ENCODE results near the gene POLR2H.

The POLR2H gene

DNA sequence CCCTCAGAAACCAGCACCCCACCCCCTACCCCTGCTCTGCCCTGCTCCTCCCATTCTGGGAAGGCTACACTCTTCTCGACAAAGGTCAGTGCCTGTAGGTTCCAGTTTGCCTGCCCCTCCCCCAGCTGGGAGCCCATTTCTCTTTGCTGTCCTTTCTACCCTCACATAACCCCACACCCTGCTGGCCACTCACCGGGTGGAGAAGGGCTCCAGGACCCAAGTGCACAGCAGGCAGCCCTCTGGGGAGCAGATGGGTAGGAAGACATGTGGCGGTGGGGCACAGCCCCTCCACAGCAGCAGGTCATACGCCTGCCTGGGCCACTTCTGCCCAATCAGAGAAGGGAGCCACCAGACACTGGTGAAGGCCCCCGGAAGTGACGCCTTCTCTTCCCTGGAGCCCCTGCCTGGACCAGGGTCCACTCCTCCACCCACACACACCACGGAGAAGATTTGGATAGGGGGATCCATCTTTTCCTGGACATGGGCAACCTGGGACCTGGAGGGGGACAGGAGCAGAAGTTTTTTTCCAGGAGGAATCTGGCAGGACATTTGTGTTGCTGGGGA lies 16.5 kb downstream of the POLR2H start, which contains the start of gene THPO:
TSS of gene THPO (minus strand) at position 326 of the 564 bp plus-strand sequence. CDS start 1,948 bp downstream, outside the sequence.
- TF ChIP-seq, protein P1, sequence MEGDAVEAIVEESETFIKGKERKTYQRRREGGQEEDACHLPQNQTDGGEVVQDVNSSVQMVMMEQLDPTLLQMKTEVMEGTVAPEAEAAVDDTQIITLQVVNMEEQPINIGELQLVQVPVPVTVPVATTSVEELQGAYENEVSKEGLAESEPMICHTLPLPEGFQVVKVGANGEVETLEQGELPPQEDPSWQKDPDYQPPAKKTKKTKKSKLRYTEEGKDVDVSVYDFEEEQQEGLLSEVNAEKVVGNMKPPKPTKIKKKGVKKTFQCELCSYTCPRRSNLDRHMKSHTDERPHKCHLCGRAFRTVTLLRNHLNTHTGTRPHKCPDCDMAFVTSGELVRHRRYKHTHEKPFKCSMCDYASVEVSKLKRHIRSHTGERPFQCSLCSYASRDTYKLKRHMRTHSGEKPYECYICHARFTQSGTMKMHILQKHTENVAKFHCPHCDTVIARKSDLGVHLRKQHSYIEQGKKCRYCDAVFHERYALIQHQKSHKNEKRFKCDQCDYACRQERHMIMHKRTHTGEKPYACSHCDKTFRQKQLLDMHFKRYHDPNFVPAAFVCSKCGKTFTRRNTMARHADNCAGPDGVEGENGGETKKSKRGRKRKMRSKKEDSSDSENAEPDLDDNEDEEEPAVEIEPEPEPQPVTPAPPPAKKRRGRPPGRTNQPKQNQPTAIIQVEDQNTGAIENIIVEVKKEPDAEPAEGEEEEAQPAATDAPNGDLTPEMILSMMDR (conservative IDR thresholded peaks at IDR 0.05; ENCODE audit: control insufficient read depth, insufficient read depth, low read depth, low read length), result no peak
- DNase-seq (ENCODE audit: low read depth), result no peak
- H3K4me3 ChIP-seq (ENCODE audit: control insufficient read depth, low read depth, low read length), result no peak within 1 kb of the TSS

DNA sequence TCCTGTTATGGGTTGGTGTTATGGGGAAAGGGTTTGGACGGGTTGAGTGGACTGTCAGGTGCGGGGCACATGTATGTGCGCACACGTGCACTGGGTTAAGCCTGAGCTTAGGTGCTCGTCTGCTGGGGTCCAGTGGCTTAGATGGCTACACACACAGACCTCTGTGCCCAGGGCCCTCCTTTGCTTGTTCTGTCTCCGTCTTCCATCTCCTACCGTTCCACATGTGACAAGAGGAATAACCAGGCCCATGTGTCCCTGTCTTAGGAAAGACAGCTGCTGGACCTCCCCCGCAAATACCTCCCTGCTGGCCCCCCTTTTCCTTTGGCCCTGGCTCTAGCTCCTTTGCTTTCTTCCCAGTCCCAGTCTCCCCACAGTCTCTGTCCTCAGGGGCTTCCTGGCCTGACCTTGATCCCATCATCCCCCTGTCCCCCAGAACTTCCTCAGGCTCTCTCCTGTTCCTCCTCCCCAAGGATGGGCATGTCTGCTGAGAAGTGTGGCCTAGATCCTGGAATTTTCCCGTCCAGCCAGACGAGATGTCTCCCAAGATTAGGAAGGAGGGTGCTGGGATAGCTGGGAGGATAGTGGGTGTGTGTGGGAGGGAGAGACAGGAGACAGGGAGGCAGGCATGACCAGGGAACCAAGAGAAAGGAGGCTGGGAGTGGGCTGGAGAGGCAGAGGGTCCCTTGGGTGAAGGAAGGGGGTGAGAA lies 17.3 kb downstream of the POLR2H start:
- H3K4me3 ChIP-seq (ENCODE audit: control insufficient read depth, low read depth, low read length), result no peak overlapping the region
- DNase-seq (ENCODE audit: low read depth), result no peak
- TF ChIP-seq, protein P1 (conservative IDR thresholded peaks at IDR 0.05; ENCODE audit: control insufficient read depth, insufficient read depth, low read depth, low read length), result no peak

DNA sequence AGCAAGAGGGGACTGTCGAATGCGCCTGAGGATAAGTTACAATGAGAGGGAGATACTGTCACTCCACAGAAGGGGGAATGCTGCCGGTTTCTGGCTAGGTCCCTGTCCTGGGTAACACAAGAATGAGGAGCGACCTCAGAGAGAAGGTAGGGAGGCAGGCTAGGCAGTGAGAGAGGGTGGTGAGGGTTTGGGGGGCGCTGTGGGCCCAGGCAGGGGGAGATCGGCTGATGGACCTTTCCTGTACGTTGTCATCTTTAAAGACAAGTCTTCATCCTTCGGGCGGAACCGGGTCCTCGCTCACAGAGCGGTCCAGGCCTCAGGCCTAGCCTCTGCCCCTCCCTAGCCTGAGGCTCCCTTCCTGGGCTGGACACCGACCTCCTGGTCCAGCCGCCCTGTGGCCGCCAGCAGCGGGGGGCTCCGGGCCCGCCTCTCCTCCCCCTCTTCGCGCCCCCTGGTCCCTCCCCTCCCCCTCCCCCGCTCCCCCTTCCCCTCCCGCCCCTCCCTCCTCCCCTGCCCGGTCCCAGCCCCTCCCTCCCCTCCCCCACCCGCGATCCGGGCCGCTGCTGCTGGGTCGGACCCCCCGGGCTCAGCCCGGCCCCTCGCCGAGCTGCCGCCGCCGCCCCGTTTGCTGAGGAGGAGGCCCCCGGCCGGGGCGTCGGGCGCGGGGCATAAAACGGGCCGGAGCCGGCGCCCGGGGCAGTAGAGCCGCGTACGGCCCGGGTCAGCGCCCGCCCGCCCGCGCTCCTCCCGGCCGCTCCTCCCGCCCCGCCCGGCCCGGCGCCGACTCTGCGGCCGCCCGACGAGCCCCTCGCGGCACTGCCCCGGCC lies 18.1 kb downstream of the POLR2H start, which contains the start of gene CHRD:
TSS of gene CHRD (plus strand) at position 697 of the 827 bp plus-strand sequence. CDS start 265 bp downstream, outside the sequence.
- TF ChIP-seq, protein P1 (conservative IDR thresholded peaks at IDR 0.05; ENCODE audit: control insufficient read depth, insufficient read depth, low read depth, low read length), result no peak
- peak within 1 kb of the TSS; percentile 7 for H3K4me3 ChIP-seq (ENCODE audit: control insufficient read depth, low read depth, low read length)
- DNase-seq (ENCODE audit: low read depth), result no peak

DNA sequence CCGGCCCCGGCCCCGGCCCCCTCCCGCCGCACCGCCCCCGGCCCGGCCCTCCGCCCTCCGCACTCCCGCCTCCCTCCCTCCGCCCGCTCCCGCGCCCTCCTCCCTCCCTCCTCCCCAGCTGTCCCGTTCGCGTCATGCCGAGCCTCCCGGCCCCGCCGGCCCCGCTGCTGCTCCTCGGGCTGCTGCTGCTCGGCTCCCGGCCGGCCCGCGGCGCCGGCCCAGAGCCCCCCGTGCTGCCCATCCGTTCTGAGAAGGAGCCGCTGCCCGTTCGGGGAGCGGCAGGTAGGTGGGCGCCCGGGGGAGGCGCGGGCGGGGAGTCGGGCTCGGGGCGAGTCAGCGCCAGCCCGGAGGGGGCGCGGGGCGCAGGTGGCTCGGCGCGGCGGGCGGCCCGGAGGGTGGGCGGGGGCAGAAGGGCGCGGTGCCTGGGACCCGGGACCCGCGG lies 18.7 kb downstream of the POLR2H start:
- peak; percentile 30 for DNase-seq (ENCODE audit: low read depth)
- H3K4me3 ChIP-seq (ENCODE audit: control insufficient read depth, low read depth, low read length), result no peak overlapping the region
- TF ChIP-seq, protein P1 (conservative IDR thresholded peaks at IDR 0.05; ENCODE audit: control insufficient read depth, insufficient read depth, low read depth, low read length), result no peak

DNA sequence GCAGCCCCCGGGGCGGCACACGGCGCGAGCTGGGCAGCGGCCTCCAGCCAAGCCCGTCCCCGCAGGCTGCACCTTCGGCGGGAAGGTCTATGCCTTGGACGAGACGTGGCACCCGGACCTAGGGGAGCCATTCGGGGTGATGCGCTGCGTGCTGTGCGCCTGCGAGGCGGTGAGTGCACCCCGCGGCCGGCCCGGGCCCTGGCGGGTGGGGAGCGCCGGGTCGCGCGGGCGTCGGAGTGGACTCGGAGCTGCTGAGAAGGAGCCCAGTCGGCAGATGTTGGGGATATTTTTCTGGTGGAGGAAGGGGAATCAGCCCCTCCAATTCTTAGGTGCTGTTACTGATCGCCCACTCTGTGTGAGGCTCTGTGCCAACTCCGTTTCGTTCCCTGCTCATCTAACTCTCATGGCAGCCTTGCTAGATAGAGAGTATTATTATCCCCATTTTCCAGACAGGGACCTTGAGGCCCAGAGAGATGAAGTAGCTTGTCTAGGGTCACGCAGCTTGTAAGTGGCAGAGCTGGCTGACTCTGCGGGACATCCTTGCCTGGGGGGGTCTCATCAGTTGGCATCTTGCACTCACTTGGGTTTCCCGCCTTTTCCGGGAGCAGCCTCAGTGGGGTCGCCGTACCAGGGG lies 19.2 kb downstream of the POLR2H start:
- TF ChIP-seq, protein P1 (conservative IDR thresholded peaks at IDR 0.05; ENCODE audit: control insufficient read depth, insufficient read depth, low read depth, low read length), result no peak
- no peak for DNase-seq (ENCODE audit: low read depth)
- H3K4me3 ChIP-seq (ENCODE audit: control insufficient read depth, low read depth, low read length), result peak overlapping the region; percentile 7
